Panc1 (cell line): ENCODE results near the gene C11orf58. TPM values are rescaled to one million over a fixed set of nuclear protein-coding genes. Genes with fewer than 3 reads are reported as not detected.

Experiments used
- ATAC-seq: fragments of 200-7000 bp; cut with Tn5 transposase; 2 replicates; pipeline ENCODE4 v1.9.1; 2020; ENCODE audit warnings: mild to moderate bottlenecking, moderate library complexity
- BruUV-seq: library from RNA; stranded (reverse); fragments of 400-500 nt; replicated peaks from 2 replicates; lab custom pipeline; 2021; lab: Mats Ljungman, UMichigan
- CTCF ChIA-PET: fragments of 300-600 bp; sonication (Branson Sonifier 250); formaldehyde crosslinking; loops from one replicate; lab custom pipeline; 2022; ENCODE audit warnings: antibody characterized with exemption; lab: Charles Lee
- POLR2A ChIA-PET: fragments of 300-600 bp; sonication (Branson Sonifier 250); formaldehyde crosslinking; loops from one replicate; lab custom pipeline; 2022; ENCODE audit warnings: antibody characterized with exemption; lab: Charles Lee
- DNase-seq: peaks from one replicate; pipeline ENCODE4 v3.0.0-alpha.2; 2010; ENCODE audit warnings: low read depth, low spot score
- H3K27ac ChIP-seq: 2 replicates; pipeline ENCODE4 v1.5.1; 2011; ENCODE audit warnings: mild to moderate bottlenecking, low read length, inconsistent platforms
- H3K27me3 ChIP-seq: fragments of 200-500 bp; sonication (Bioruptor generic); 2 replicates; pipeline ENCODE4 v1.6.0; 2014; ENCODE audit warnings: low read length, inconsistent platforms; ENCODE audit not compliant: control insufficient read depth, insufficient read depth
- H3K36me3 ChIP-seq: fragments of 200-500 bp; sonication (Bioruptor generic); 2 replicates; pipeline ENCODE4 v1.5.1; 2014; ENCODE audit warnings: inconsistent platforms, mild to moderate bottlenecking, low read length, moderate library complexity; ENCODE audit not compliant: control insufficient read depth, insufficient read depth
- H3K4me1 ChIP-seq: 2 replicates; pipeline ENCODE4 v1.5.1; 2011; ENCODE audit warnings: inconsistent platforms, mild to moderate bottlenecking, low read length, moderate library complexity; ENCODE audit not compliant: control insufficient read depth, insufficient read depth
- H3K4me3 ChIP-seq, 2 experiments: 2 replicates each; pipeline ENCODE4 v1.5.1; 2011 to 2012; ENCODE audit warnings: low read depth in 2 of 2, low read length in 2 of 2, mild to moderate bottlenecking in 2 of 2, inconsistent platforms in 1 of 2, moderate library complexity in 1 of 2
- H3K9me3 ChIP-seq: fragments of 200-500 bp; sonication (Bioruptor generic); 2 replicates; pipeline ENCODE4 v1.5.1; 2014; ENCODE audit warnings: low read depth, mild to moderate bottlenecking, inconsistent platforms, low read length, moderate library complexity; ENCODE audit not compliant: control insufficient read depth, insufficient read depth
- POLR2AphosphoS5 ChIP-seq: IDR thresholded peaks from 2 replicates; pipeline ENCODE4 v1.6.1; 2012; ENCODE audit warnings: mild to moderate bottlenecking, low read depth, low read length, moderate library complexity
- SIN3A ChIP-seq: IDR thresholded peaks from 2 replicates; pipeline ENCODE4 v1.6.1; 2012; ENCODE audit warnings: low read depth, mild to moderate bottlenecking, low read length, moderate library complexity, borderline replicate concordance; ENCODE audit not compliant: insufficient read depth
- TCF7L2 ChIP-seq: IDR thresholded peaks from 2 replicates; pipeline ENCODE4 v1.6.1; 2011; ENCODE audit warnings: mild to moderate bottlenecking, low read depth, low read length, inconsistent platforms
- in situ Hi-C: cut with HindIII; loops from 2 replicates; pipeline ENCODE4 v1.10.0; 2016; ENCODE audit warnings: low sequenced_read_pairs, low pct_unique_long_range_greater_than_20kb
- intact Hi-C: fragments of 100-400 bp; cut with micrococcal nuclease; formaldehyde crosslinking; loops from one replicate; pipeline ENCODE4 v1.10.0; 2022; ENCODE audit not compliant: unreplicated experiment
- total RNA-seq: library from RNA; stranded (reverse); gene quantifications from one replicate; pipeline ENCODE4 v1.2.1, GENCODE V29; 2021; ENCODE audit not compliant: unreplicated experiment
- TF ChIP-seq, protein P1 (sequence below), 2 experiments: IDR thresholded peaks; 2 replicates each; pipeline ENCODE4 v1.6.1; 2011 to 2012; ENCODE audit warnings: low read depth in 2 of 2, control low read depth in 1 of 2, low read length in 1 of 2, mild to moderate bottlenecking in 1 of 2, moderate library complexity in 1 of 2; ENCODE audit not compliant: insufficient read depth in 1 of 2
- TF ChIP-seq, protein P2 (sequence below): fragments of 450-650 bp; IDR thresholded peaks from 2 replicates; pipeline ENCODE4 v1.5.1; 2017; ENCODE audit warnings: mild to moderate bottlenecking

The C11orf58 gene
- total RNA-seq, 1 experiment from 2014 or later: 97.6 TPM

DNA sequence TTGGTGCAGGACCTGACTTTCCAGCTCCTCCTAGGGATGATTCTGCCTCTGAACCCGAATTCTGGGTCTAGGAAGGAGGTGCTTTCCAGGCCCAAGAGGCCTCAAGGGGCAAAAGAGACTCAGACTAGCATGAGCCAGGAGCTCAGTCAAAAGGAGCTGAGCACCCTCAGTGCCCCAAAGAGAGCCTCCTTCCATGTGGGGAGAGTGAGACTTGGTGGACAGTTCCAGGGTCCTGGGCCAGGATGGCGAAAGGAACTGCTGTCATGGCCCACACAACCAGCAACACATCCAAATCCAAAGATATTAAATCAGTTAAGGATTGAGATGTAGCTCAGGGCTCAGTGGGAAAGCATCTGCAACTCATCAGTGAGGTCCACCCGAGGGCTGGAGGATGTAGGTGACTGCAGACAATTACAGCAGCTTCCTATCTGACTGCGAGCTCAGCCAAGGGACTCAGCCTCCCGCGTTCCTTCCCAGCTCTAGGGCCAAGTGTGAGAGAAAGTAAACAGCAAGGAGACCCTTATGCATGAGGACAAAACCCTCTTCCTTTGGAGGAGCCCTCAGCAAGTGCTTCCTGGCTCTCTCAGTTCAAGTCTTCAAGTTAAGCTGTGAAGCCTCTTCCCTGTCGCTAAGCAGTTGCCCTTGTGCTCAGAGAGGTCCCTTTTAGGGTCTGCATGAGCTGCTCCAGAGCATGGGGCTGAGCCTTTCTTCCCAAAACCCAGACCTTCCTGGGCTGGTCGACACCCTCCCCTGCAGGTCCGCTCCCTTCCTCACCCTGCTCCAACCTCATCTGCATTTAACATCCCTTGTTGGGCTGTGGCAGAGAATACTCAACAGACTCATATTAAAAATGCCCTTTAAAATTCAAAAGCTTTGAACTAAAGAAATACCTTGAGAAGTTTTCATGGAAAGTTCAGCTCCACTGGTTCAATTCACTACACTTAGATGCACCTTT, 35.8 kb downstream of the C11orf58 start:
- CTCF ChIA-PET: no interaction called here
- Histone ChIP-seq H3K27me3 (no peaks in the 10 kb centered on the region; the same call in 1 of the 2 replicates), H3K4me3 (no peak overlapping the region), H3K27ac (no peak overlapping the region), H3K4me1 (no peaks in the 10 kb centered on the region), H3K9me3 (no peaks in the 10 kb centered on the region), H3K36me3 (no peaks in the 10 kb centered on the region)
- ATAC-seq (no peak), DNase-seq (no peak)
- POLR2A ChIA-PET: interaction anchor here (0.5 kb wide), 1 partner anchor 36 kb away, joined by 3 read pairs; no protein-coding TSS in a partner anchor
- intact Hi-C loops: no loop called here
- in situ Hi-C loops: no loop called here
- BruUV-seq: no TSS peak
- no peak for TF ChIP-seq TCF7L2
- TF ChIP-seq, protein P1, sequence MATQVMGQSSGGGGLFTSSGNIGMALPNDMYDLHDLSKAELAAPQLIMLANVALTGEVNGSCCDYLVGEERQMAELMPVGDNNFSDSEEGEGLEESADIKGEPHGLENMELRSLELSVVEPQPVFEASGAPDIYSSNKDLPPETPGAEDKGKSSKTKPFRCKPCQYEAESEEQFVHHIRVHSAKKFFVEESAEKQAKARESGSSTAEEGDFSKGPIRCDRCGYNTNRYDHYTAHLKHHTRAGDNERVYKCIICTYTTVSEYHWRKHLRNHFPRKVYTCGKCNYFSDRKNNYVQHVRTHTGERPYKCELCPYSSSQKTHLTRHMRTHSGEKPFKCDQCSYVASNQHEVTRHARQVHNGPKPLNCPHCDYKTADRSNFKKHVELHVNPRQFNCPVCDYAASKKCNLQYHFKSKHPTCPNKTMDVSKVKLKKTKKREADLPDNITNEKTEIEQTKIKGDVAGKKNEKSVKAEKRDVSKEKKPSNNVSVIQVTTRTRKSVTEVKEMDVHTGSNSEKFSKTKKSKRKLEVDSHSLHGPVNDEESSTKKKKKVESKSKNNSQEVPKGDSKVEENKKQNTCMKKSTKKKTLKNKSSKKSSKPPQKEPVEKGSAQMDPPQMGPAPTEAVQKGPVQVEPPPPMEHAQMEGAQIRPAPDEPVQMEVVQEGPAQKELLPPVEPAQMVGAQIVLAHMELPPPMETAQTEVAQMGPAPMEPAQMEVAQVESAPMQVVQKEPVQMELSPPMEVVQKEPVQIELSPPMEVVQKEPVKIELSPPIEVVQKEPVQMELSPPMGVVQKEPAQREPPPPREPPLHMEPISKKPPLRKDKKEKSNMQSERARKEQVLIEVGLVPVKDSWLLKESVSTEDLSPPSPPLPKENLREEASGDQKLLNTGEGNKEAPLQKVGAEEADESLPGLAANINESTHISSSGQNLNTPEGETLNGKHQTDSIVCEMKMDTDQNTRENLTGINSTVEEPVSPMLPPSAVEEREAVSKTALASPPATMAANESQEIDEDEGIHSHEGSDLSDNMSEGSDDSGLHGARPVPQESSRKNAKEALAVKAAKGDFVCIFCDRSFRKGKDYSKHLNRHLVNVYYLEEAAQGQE (IDR thresholded peaks at IDR 0.05; ENCODE audit: insufficient read depth in 1 of 2, low read depth in 2 of 2, low read length in 1 of 2): no peak
- TF ChIP-seq, protein P2, sequence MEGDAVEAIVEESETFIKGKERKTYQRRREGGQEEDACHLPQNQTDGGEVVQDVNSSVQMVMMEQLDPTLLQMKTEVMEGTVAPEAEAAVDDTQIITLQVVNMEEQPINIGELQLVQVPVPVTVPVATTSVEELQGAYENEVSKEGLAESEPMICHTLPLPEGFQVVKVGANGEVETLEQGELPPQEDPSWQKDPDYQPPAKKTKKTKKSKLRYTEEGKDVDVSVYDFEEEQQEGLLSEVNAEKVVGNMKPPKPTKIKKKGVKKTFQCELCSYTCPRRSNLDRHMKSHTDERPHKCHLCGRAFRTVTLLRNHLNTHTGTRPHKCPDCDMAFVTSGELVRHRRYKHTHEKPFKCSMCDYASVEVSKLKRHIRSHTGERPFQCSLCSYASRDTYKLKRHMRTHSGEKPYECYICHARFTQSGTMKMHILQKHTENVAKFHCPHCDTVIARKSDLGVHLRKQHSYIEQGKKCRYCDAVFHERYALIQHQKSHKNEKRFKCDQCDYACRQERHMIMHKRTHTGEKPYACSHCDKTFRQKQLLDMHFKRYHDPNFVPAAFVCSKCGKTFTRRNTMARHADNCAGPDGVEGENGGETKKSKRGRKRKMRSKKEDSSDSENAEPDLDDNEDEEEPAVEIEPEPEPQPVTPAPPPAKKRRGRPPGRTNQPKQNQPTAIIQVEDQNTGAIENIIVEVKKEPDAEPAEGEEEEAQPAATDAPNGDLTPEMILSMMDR: no peak
- no peak for TF ChIP-seq SIN3A
- TF ChIP-seq POLR2AphosphoS5: no peak

DNA sequence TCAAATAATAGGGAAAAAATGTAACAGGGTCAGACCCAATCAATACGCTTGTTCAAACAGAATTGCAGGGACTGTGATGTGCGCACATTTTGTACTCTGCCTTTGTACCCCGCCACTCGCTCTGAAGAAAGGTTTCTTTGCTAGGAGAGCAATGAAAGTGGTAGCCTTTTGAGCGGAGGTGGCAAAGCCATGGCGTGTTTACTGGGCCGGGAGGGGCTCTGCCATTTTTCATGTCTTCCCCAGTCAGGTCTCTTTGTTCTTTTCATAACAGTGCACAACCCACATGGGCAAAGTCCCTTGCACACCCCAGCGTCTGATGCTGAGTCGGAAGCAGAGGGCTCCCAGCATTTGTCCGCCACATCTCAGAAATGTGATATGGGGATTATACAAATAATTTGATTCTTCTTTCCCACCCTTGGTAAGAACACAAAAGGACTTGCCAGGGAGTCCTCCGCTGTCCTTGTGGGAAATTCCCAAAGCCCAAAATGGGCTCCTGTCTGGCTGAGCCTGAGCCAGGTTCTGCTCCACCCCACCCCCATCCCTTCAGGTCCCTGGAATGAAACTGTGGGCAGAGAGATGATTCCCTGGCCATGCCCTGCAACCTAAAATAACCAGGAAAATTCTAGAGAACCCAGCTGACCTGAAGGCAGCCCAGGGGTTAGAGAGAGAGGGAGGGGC, 36.6 kb downstream of the C11orf58 start:
- TF ChIP-seq POLR2AphosphoS5: no peak
- TF ChIP-seq SIN3A: no peak
- no peak for TF ChIP-seq TCF7L2
- TF ChIP-seq, protein P1 (IDR thresholded peaks at IDR 0.05; ENCODE audit: insufficient read depth in 1 of 2, low read depth in 2 of 2, low read length in 1 of 2): no peak
- TF ChIP-seq, protein P2: no peak
- no peak overlapping the region for H3K27ac ChIP-seq
- H3K27me3 ChIP-seq: no peaks in the 10 kb centered on the region; the same call in 1 of the 2 replicates
- ATAC-seq: no peak
- no peak overlapping the region for H3K4me3 ChIP-seq
- in situ Hi-C loops (no loop called here), intact Hi-C loops (no loop called here)
- H3K36me3 ChIP-seq: no peaks in the 10 kb centered on the region
- DNase-seq: no peak
- H3K4me1 ChIP-seq: no peaks in the 10 kb centered on the region
- CTCF ChIA-PET: no interaction called here
- H3K9me3 ChIP-seq: no peaks in the 10 kb centered on the region
- no TSS peak for BruUV-seq
- POLR2A ChIA-PET: no interaction called here
